Mucosa of stomach (tissue), 1 donor: ENCODE data around the gene CCDC27.

Experiments used
- H3K27me3 ChIP-seq: one replicate; pipeline ENCODE4 v1.7.0; 2013; ENCODE audit warnings: mild to moderate bottlenecking, low read length; ENCODE audit not compliant: control insufficient read depth, insufficient read depth
- H3K36me3 ChIP-seq: one replicate; pipeline ENCODE4 v1.7.0; 2013; ENCODE audit warnings: low read length; ENCODE audit not compliant: control insufficient read depth, insufficient read depth
- H3K4me1 ChIP-seq: one replicate; pipeline ENCODE4 v1.7.0; 2013; ENCODE audit warnings: mild to moderate bottlenecking, low read length; ENCODE audit not compliant: control insufficient read depth, insufficient read depth
- H3K4me3 ChIP-seq: one replicate; pipeline ENCODE4 v1.7.0; 2013; ENCODE audit warnings: low read length
- H3K9ac ChIP-seq: one replicate; pipeline ENCODE4 v1.7.0; 2013; ENCODE audit warnings: mild to moderate bottlenecking, low read length, moderate library complexity
- H3K9me3 ChIP-seq: one replicate; pipeline ENCODE4 v1.7.0; 2013; ENCODE audit warnings: mild to moderate bottlenecking, low read length, moderate library complexity; ENCODE audit not compliant: control insufficient read depth
- donor health status: Pancreatic carcinoma.

Gene CCDC27

GRCh38 chr1:3753656-3754454, 1.6 kb downstream of the CCDC27 start:
- Histone ChIP-seq H3K27me3 (no peaks in the 10 kb centered on the region), H3K4me3 (no peak overlapping the region), H3K36me3 (no peaks in the 10 kb centered on the region), H3K4me1 (no peaks in the 10 kb centered on the region), H3K9me3 (no peaks in the 10 kb centered on the region), H3K9ac (no peak overlapping the region)

GRCh38 chr1:3756394-3756793, 4.1 kb downstream of the CCDC27 start:
- Histone ChIP-seq H3K4me3 (no peak overlapping the region), H3K9ac (no peak overlapping the region), H3K9me3 (no peaks in the 10 kb centered on the region), H3K4me1 (no peaks in the 10 kb centered on the region), H3K27me3 (peaks cover 7% of the 10 kb centered on the region), H3K36me3 (no peaks in the 10 kb centered on the region)

GRCh38 chr1:3759164-3759563, 6.9 kb downstream of the CCDC27 start:
- peaks cover 9% of the 10 kb centered on the region for H3K27me3 ChIP-seq
- H3K4me1 ChIP-seq: no peaks in the 10 kb centered on the region
- no peaks in the 10 kb centered on the region for H3K9me3 ChIP-seq
- H3K9ac ChIP-seq: no peak overlapping the region
- H3K36me3 ChIP-seq: no peaks in the 10 kb centered on the region
- H3K4me3 ChIP-seq: no peak overlapping the region

- H3K4me3 ChIP-seq: no peak overlapping the region
- no peaks in the 10 kb centered on the region for H3K4me1 ChIP-seq
- peaks cover 9% of the 10 kb centered on the region for H3K27me3 ChIP-seq
- no peak overlapping the region for H3K9ac ChIP-seq
- no peaks in the 10 kb centered on the region for H3K36me3 ChIP-seq
- no peaks in the 10 kb centered on the region for H3K9me3 ChIP-seq
These were observed 7.5 kb downstream of the CCDC27 start for GRCh38 chr1:3759796-3760195.

- H3K36me3 ChIP-seq: no peaks in the 10 kb centered on the region
- H3K27me3 ChIP-seq: peaks cover 9% of the 10 kb centered on the region
- no peaks in the 10 kb centered on the region for H3K9me3 ChIP-seq
- no peak overlapping the region for H3K4me3 ChIP-seq
- no peaks in the 10 kb centered on the region for H3K4me1 ChIP-seq
- no peak overlapping the region for H3K9ac ChIP-seq
These were observed 9.2 kb downstream of the CCDC27 start for GRCh38 chr1:3761296-3762010.

GRCh38 chr1:3762151-3762872, 10.1 kb downstream of the CCDC27 start:
- H3K9ac ChIP-seq: no peak overlapping the region
- H3K27me3 ChIP-seq: peaks cover 9% of the 10 kb centered on the region
- no peaks in the 10 kb centered on the region for H3K9me3 ChIP-seq
- H3K4me3 ChIP-seq: no peak overlapping the region
- H3K4me1 ChIP-seq: no peaks in the 10 kb centered on the region
- H3K36me3 ChIP-seq: no peaks in the 10 kb centered on the region

- Histone ChIP-seq H3K9ac (no peak overlapping the region), H3K9me3 (no peaks in the 10 kb centered on the region), H3K4me3 (no peak overlapping the region), H3K4me1 (no peaks in the 10 kb centered on the region), H3K27me3 (peaks cover 9% of the 10 kb centered on the region), H3K36me3 (no peaks in the 10 kb centered on the region)
These were observed 10.6 kb downstream of the CCDC27 start for GRCh38 chr1:3762873-3763228.

- H3K36me3 ChIP-seq: no peaks in the 10 kb centered on the region
- H3K4me3 ChIP-seq: no peak overlapping the region
- H3K9me3 ChIP-seq: no peaks in the 10 kb centered on the region
- H3K27me3 ChIP-seq: peaks cover 9% of the 10 kb centered on the region
- no peak overlapping the region for H3K9ac ChIP-seq
- no peaks in the 10 kb centered on the region for H3K4me1 ChIP-seq
These were observed 11.3 kb downstream of the CCDC27 start for GRCh38 chr1:3763351-3764125.

GRCh38 chr1:3767328-3767925, 15.2 kb downstream of the CCDC27 start:
- no peak overlapping the region for H3K4me3 ChIP-seq
- peaks cover 8% of the 10 kb centered on the region for H3K4me1 ChIP-seq
- H3K9me3 ChIP-seq: no peaks in the 10 kb centered on the region
- no peaks in the 10 kb centered on the region for H3K36me3 ChIP-seq
- H3K9ac ChIP-seq: no peak overlapping the region
- peaks cover 19% of the 10 kb centered on the region for H3K27me3 ChIP-seq

GRCh38 chr1:3768811-3769390, 16.7 kb downstream of the CCDC27 start:
- Histone ChIP-seq H3K27me3 (peaks cover 19% of the 10 kb centered on the region), H3K4me1 (peaks cover 15% of the 10 kb centered on the region), H3K36me3 (no peaks in the 10 kb centered on the region), H3K9me3 (no peaks in the 10 kb centered on the region), H3K9ac (no peak overlapping the region), H3K4me3 (no peak overlapping the region)

GRCh38 chr1:3770047-3770765, 18.0 kb downstream of the CCDC27 start:
- Histone ChIP-seq H3K9me3 (no peaks in the 10 kb centered on the region), H3K9ac (no peak overlapping the region), H3K27me3 (peaks cover 22% of the 10 kb centered on the region), H3K4me3 (no peak overlapping the region), H3K4me1 (peaks cover 15% of the 10 kb centered on the region), H3K36me3 (no peaks in the 10 kb centered on the region)
